SK-MEL-5 (cell line): ENCODE measurements around the gene NR2E1. TPM values are rescaled to one million over a fixed set of nuclear protein-coding genes. Genes with fewer than 3 reads are reported as not detected.

ENCODE experiments used
- DNase-seq: peaks from one replicate; pipeline ENCODE4 v3.0.0-alpha.2; 2016; ENCODE audit warnings: low read depth, low spot score
- in situ Hi-C: cut with HindIII; loops from 2 replicates; pipeline ENCODE4 v1.10.0; 2016; ENCODE audit warnings: low sequenced_read_pairs, high pct_unique_total_duplicates, low pct_unique_long_range_greater_than_20kb
- polyA plus RNA-seq, 2 experiments: library from polyadenylated mRNA; depleted of rRNA; stranded (reverse); fragments of >200 nt; gene quantifications; 2 replicates each; pipeline ENCODE4 v1.2.3, GENCODE V29; 2015
- total RNA-seq: library from RNA; depleted of rRNA; stranded (reverse); fragments of >200 nt; shearing (Covaris generic); gene quantifications from 2 replicates; pipeline ENCODE4 v1.2.3, GENCODE V29; 2014; rRNA removed

Gene NR2E1
- 0.18 and 0.24 TPM in 2 replicates for total RNA-seq
- polyA plus RNA-seq (2015; cell fraction: cytosol; rRNA removed): 0.07 TPM in 1 of 2 replicates, not detected in the other
- not detected in 2 replicates for polyA plus RNA-seq (2015; cell fraction: nucleus; rRNA removed)

DNA sequence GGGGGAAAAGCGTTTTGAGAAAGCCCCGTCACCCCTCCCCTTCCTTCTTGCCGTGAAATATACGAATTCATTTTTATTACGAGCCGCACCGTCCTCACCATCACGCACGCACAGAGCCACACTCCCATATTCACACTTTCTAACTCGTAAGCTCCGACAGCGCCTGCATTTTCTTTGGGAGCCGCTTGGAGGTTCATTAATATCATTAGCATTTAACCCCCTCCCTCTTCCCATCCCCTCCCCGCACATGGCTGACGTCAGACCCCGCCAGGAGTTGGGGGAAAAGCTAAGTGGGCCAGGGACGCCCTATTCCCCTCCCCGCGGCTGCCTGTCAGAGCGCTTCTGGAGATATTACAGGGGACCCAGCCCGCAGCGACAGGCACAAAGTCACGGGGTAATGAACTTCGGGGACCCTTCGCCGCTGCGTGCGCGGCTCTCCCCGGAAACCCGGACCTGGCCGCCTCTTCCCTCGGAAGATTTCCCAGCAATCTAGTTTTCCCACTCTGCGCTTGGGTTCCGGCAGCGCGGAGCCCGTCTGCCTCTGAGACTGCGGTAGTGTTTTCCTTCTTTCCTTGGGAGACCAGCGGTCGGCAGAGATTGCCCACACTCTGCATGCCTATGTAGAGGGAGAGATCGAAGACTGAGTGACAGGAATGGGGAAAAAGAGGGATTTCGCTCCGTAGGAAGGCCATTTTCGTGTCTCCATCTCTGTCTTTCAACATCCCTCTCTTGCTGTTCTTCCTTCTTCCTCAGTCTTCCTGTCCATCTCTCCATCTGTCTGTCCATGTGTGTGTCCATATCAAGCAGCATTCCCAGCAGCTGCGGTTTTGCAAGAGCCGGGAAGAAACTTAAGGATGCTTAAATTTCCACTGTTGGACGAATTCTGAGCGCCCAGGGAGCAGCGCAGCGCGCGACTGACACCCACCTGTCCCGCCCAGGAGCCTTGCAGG is at the start of gene NR2E1:
Gene NR2E1, plus strand, starts transcription at position 309 of the 950 bp plus-strand sequence. CDS start 744 bp downstream, outside the sequence.
- in situ Hi-C loops: no loop called here
- no peak for DNase-seq

- in situ Hi-C loops: no loop called here
- no peak for DNase-seq
These were observed 49.0 kb upstream of the NR2E1 start for GRCh38 chr6:108116546-108117426.

DNA sequence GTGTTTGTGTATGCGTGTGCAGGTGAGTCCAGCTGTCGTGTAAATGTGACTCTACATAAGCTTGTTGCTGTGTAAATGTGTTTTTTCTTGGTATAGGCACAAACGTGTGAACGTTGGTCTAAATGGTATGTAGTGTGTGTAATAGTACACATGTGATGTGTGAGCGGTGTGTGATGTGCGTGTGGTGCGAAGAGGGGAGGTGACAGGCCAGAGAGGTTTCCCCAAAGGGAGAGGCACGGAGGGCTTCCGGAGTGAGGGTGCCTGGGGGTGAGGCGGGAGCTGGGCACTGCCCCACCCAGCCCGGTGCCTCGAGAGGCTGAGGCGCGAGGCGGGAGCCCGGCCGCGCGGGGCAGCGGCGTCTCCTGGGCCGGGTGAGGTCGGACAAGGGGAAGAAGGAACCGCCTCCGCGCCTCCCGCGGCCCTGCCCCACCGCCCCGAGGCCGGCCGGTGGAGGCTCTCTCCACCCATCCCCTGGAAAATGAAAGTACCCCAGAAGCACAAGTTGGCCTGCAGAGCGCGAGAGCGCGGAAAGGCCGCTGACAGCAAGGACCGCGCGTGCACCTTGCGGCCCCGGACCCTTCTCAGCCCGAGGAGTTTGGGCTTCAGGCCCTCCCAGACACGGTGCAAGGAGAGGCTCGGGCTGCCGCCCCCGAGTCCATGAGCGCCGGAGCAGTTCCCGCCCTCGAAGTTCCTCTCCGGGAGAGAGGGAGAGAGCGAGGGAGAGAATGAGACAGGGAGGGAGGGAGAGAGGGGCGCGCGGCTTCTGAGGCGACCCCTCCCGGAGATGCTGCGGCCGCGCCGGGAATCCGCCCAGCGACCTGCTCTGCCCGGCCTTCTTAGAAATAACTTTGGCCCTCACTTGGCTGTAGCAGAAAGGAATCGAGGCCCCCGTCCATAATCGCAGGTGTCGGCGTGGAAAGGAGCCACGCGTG is 48.1 kb upstream of the NR2E1 start:
- DNase-seq: no peak
- in situ Hi-C loops: no loop called here

GRCh38 chr6:108118359-108118724 is 47.5 kb upstream of the NR2E1 start:
- in situ Hi-C loops: no loop called here
- no peak for DNase-seq

GRCh38 chr6:108118810-108119768 is 46.7 kb upstream of the NR2E1 start:
- no peak for DNase-seq
- in situ Hi-C loops: no loop called here

DNA sequence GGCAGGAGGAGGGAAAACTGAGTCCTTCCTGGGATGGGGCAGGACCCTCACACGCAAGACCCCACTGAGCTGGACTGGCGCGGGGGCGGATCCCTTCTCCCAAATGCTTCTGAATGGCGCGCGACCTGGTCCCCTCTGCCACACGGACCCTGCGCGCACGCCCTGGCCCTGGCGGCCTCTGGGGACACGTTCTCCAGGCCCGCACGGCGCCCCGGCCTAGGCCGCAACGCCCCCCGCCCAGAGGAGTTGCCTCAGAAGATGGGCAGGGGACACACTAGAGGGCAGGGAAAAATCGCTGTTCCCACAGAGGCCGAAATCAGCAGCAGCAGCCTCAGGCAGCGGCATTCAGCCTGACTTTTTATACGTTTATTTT is 46.1 kb upstream of the NR2E1 start:
- in situ Hi-C loops: no loop called here
- DNase-seq: no peak

DNA sequence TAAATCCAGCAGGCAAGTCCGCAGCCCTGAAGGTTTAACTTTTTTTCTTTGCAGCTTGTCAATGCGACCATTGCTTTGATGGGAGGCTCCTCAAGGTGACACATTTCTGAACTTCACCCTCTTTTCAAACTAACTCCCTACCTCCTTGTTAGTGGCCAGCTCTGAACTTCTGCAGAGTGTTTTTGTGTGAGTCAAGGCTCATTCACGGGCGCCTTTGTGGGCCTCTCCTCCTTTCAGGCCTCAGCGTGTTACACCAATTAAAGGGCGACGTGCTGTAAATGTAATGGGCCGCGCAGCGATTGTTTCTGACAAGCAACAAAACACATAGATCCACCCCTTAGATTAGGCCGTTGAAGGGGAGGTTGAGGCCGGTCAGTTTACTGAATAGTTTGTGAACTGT is 45.5 kb upstream of the NR2E1 start:
- in situ Hi-C loops: no loop called here
- no peak for DNase-seq

GRCh38 chr6:108121612-108122011 is 44.2 kb upstream of the NR2E1 start:
- DNase-seq: no peak
- in situ Hi-C loops: no loop called here

DNA sequence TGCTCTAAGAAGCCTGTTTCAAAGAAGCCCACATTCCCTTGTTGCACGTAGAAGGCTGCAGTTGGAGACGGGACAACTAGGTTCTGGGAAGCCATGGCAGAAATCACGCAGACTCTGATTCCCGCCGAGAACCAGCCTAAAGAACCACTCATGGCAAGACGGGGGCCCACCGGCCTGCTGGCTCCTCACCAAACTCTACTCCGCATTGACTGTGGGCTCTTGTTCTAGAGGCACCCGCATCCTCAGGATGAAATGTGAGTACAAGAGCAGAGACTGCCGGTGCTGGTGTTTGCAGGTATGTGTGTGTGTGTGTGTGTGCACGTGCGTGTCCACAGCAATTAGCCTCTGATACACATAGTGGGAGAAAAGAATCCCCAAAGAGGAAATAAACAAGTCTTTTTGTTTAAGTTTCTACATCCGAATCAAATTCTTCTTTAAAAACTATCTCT is 42.3 kb upstream of the NR2E1 start:
- in situ Hi-C loops: no loop called here
- DNase-seq: no peak

GRCh38 chr6:108123946-108124345 is 41.9 kb upstream of the NR2E1 start:
- in situ Hi-C loops: no loop called here
- DNase-seq: no peak

DNA sequence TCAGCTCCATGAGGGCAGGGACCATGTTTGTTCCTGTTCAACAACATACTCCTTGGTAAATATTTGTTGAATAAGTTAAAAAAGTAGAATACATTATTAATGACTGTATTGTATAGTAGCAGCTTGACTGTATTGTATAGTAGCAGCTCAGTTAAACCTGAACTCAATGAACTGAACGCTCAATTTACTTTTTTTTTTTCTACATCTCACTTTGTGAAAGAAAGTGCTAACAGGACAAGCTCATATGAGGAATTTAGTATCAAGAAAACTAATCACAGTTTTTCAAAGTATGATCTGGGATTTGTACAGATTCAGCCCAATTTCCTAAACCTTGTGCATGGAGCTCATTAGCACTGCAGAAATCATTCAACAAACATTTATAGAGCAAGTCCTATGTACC is 38.8 kb upstream of the NR2E1 start:
- no peak for DNase-seq
- in situ Hi-C loops: no loop called here

DNA sequence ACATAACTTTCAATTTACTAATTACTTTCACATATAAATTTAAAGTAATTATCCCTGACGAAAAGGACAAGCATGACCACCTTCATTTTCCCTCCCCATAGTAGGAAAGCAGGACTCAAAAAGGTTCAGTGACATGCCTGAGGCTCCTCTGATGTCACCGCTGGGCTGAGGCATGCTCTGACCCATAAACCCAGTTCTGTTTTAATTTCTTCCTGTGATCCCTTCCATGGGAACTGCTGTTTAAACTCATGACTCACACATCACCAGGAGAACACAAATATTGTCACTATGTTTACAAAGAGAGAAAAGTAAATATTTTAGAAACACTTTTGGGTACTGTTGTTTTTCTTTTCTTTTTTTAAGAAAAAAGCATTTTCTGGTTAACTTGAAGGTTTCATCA is 38.0 kb upstream of the NR2E1 start:
- DNase-seq: no peak
- in situ Hi-C loops: no loop called here

GRCh38 chr6:108130262-108130661 is 35.6 kb upstream of the NR2E1 start:
- in situ Hi-C loops: no loop called here
- DNase-seq: no peak

GRCh38 chr6:108132863-108133262 is 33.0 kb upstream of the NR2E1 start:
- DNase-seq: no peak
- in situ Hi-C loops: no loop called here

- DNase-seq: peak; percentile 33
- in situ Hi-C loops: no loop called here
These were observed 32.1 kb upstream of the NR2E1 start for GRCh38 chr6:108133594-108134179.
